Suprapubic skin (tissue), 3 donors: ENCODE measurements around the gene HTR2C.

ENCODE experiments used
- POLR2A ChIP-seq, 2 donors: fragments of 450-650 bp; IDR thresholded peaks; one replicate each; pipeline ENCODE4 v1.6.1; 2017; ENCODE audit warnings: antibody characterized with exemption in 2 of 2, mild to moderate bottlenecking in 2 of 2, moderate library complexity in 2 of 2
- TF ChIP-seq, protein P1 (sequence below), 2 donors: fragments of 200-600 bp in 1 of 2; fragments of 450-650 bp in 1 of 2; sonication (generic) in 1 of 2; IDR thresholded peaks; one replicate each; pipeline ENCODE4 v1.5.1; 2016 to 2019; ENCODE audit warnings: antibody characterized with exemption in 2 of 2, mild to moderate bottlenecking in 1 of 2, moderate library complexity in 1 of 2

DNA sequence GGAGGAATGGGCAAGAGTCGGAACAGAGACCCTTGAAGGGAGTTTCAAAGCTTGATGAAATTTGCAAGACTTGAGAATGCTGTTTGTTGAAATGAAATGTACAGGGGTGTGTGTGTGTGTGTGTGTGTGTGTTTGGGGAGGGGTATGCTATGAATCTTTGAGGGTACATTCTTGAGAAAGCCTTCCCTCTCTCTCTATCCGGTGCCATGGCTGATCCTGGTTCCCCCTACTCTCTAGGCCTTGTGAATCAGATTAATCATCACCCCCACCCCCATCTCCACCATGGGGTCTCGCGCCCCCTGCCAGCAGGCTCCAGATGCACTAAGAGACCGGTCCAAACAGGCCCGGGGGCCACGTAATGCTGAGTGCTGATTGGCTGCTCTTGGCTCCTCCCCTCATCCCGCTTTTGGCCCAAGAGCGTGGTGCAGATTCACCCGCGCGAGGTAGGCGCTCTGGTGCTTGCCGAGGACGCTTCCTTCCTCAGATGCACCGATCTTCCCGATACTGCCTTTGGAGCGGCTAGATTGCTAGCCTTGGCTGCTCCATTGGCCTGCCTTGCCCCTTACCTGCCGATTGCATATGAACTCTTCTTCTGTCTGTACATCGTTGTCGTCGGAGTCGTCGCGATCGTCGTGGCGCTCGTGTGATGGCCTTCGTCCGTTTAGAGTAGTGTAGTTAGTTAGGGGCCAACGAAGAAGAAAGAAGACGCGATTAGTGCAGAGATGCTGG lies at the start of gene HTR2C:
- no peak for TF ChIP-seq POLR2A (IDR thresholded peaks at IDR 0.05)
- TF ChIP-seq, protein P1, sequence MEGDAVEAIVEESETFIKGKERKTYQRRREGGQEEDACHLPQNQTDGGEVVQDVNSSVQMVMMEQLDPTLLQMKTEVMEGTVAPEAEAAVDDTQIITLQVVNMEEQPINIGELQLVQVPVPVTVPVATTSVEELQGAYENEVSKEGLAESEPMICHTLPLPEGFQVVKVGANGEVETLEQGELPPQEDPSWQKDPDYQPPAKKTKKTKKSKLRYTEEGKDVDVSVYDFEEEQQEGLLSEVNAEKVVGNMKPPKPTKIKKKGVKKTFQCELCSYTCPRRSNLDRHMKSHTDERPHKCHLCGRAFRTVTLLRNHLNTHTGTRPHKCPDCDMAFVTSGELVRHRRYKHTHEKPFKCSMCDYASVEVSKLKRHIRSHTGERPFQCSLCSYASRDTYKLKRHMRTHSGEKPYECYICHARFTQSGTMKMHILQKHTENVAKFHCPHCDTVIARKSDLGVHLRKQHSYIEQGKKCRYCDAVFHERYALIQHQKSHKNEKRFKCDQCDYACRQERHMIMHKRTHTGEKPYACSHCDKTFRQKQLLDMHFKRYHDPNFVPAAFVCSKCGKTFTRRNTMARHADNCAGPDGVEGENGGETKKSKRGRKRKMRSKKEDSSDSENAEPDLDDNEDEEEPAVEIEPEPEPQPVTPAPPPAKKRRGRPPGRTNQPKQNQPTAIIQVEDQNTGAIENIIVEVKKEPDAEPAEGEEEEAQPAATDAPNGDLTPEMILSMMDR (IDR thresholded peaks at IDR 0.05), result no peak
